H1 (cell line): ENCODE results near the gene RBBP9. TPM values are rescaled to one million over a fixed set of nuclear protein-coding genes. Genes with fewer than 3 reads are reported as not detected.

Experiments used
- BCL11A ChIP-seq, 2 experiments: IDR thresholded peaks; one replicate each; pipeline ENCODE4 v1.6.1; 2011; ENCODE audit warnings: low read depth in 2 of 2, low read length in 2 of 2, mild to moderate bottlenecking in 2 of 2
- CHD7 ChIP-seq: fragments of 300-600 bp; sonication (generic); IDR thresholded peaks from 2 replicates; pipeline ENCODE4 v1.7.1; 2012; ENCODE audit warnings: low read length, moderate library complexity, mild to moderate bottlenecking, inconsistent platforms; ENCODE audit not compliant: insufficient replicate concordance
- CTBP2 ChIP-seq: IDR thresholded peaks from 2 replicates; pipeline ENCODE4 v1.7.0; 2011; ENCODE audit warnings: borderline replicate concordance, mild to moderate bottlenecking, moderate library complexity, mixed read lengths, low read length; ENCODE audit not compliant: insufficient read depth, insufficient read length
- MAFK ChIP-seq: IDR thresholded peaks from 2 replicates; pipeline ENCODE4 v1.6.1; 2012; ENCODE audit warnings: low read depth, mild to moderate bottlenecking, improper control_type of control experiment, low read length
- RXRA ChIP-seq: IDR thresholded peaks from 2 replicates; pipeline ENCODE4 v1.6.1; 2011; ENCODE audit warnings: low read depth, mild to moderate bottlenecking, low read length, moderate library complexity; ENCODE audit not compliant: insufficient read depth
- SP1 ChIP-seq: IDR thresholded peaks from 2 replicates; pipeline ENCODE4 v1.6.1; 2011; ENCODE audit warnings: low read depth, low read length
- polyA plus RNA-seq, 7 experiments: library from polyadenylated mRNA; depleted of rRNA in 3 of 7; stranded (reverse) in 5 of 7; unstranded in 2 of 7; fragments of >200 nt in 5 of 7; fragments of 200-250 nt in 2 of 7; gene quantifications; 1 replicate in 5 of 7; 2 replicates in 1 of 7; 4 replicates in 1 of 7; pipeline versions ENCODE4 v1.2.1 to v1.2.3, GENCODE V29; 2011 to 2013; ENCODE audit warnings: missing spikeins in 2 of 7, mixed read lengths in 2 of 7
- total RNA-seq: library from RNA; stranded (reverse); fragmentation: NEBNext Ultra II Directional; extraction: Animal tissue kit (Norgen Biotek cat#: 25700); gene quantifications from 2 replicates; pipeline ENCODE4 v1.2.1, GENCODE V29; 2021

The RBBP9 gene
- total and polyA plus RNA-seq, 2 of the 8 experiments (the other 6 are each of a cell fraction or from before 2014, with no cell fraction given) = 9.5 to 13.5 TPM

DNA sequence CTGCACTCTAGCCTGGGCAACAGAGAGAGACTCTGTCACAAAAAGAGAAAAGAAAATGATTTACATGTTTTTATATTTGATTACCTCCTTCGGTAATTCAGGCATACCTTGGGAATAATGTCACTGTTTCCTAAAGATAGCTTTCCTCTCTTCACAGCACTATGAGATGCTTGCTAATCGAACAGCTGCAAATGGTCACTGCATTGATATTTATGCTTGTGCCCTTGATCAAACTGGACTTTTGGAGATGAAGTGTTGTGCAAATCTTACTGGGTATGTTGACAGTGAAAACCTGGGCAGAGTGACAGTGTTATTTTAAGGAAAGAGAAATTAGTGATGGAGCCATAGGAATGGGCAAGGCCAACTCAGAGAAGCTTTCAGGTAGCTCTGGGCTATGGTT, 30.3 kb upstream of the RBBP9 start (continued):
- TF ChIP-seq BCL11A (IDR thresholded peaks at IDR 0.05; ENCODE audit: low read depth in 2 of 2, low read length in 2 of 2) = no peak
- no peak for TF ChIP-seq MAFK
- no peak for TF ChIP-seq CTBP2
- TF ChIP-seq RXRA = no peak
- no peak for TF ChIP-seq CHD7
- no peak for TF ChIP-seq SP1
